Right lobe of liver (tissue), 4 donors: Measurements from ENCODE around the gene SYCP2.

Experiments
- CTCF ChIP-seq, 4 donors: fragments of 200-600 bp in 3 of 4; fragments of 450-650 bp in 1 of 4; IDR thresholded peaks; one replicate each; pipeline versions ENCODE4 v1.5.1 to v1.8.0; 2016 to 2022; ENCODE audit warnings: antibody characterized with exemption in 4 of 4, mild to moderate bottlenecking in 2 of 4
- POLR2A ChIP-seq: fragments of 450-650 bp; IDR thresholded peaks from one replicate; pipeline ENCODE4 v1.6.1; 2017; ENCODE audit warnings: antibody characterized with exemption, mild to moderate bottlenecking
- donor health status: DM: no; HTN: no; CAD: no.
- donor health status: DM: no; HTN: no; CAD: no.
- donor health status: DM: no; HTN: yes; CAD: no.

GRCh38 chr20:59824711-59825562 lies 108.5 kb downstream of the SYCP2 start:
- TF ChIP-seq POLR2A (no peak), CTCF (IDR thresholded peaks at IDR 0.05) (no peak)
